HG02973 (cell line): Measurements from ENCODE around the gene ITPKB.
"Not testable (repeated sequence)": the region's sequence is repeated elsewhere in the genome, so short reads cannot be mapped to it uniquely, and the experiment has no call there.

Source experiments
- ATAC-seq: cut with Tn5 transposase; IDR thresholded peaks from one replicate; pipeline ENCODE4 v1.9.1; 2021; ENCODE audit warnings: moderate library complexity; ENCODE audit not compliant: unreplicated experiment

The ITPKB gene

GRCh38 chr1:226607268-226607660 lies 131.8 kb downstream of the ITPKB start:
- ATAC-seq, result no peak

GRCh38 chr1:226606311-226607267 lies 132.5 kb downstream of the ITPKB start:
- ATAC-seq, result no peak

DNA sequence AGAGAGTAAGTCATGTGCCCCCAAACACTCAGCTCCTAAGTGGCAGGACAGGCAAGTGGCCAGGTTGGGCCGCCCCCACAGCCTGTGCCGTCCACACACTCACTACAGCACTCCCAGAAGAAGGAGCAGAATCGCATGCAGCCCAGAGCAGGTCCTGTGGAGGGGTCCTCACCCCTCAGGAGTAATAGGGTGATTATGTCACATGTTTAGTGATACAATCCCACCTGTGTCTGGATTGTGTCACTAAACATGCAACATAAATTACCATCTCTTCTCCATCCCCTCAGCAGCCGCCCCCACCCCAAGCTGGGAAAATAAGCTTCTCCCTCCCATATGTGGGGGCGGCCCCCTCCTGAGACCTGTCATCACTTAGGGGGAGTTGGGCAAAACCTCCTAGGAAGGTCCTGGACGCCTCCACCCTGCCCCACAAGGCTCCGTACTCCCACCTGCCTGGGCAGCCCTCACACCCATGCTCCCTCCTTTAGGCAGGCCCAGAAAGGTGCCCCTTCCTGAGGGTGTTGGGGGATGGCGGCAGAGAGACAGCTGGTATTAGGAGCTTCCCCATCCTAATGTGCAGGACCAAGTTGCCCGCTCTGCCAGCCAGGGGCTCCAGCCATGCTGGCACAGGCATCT lies 133.6 kb downstream of the ITPKB start:
- no peak for ATAC-seq

- ATAC-seq, result no peak
Measured at GRCh38 chr1:226604560-226605317, 134.3 kb downstream of the ITPKB start.

DNA sequence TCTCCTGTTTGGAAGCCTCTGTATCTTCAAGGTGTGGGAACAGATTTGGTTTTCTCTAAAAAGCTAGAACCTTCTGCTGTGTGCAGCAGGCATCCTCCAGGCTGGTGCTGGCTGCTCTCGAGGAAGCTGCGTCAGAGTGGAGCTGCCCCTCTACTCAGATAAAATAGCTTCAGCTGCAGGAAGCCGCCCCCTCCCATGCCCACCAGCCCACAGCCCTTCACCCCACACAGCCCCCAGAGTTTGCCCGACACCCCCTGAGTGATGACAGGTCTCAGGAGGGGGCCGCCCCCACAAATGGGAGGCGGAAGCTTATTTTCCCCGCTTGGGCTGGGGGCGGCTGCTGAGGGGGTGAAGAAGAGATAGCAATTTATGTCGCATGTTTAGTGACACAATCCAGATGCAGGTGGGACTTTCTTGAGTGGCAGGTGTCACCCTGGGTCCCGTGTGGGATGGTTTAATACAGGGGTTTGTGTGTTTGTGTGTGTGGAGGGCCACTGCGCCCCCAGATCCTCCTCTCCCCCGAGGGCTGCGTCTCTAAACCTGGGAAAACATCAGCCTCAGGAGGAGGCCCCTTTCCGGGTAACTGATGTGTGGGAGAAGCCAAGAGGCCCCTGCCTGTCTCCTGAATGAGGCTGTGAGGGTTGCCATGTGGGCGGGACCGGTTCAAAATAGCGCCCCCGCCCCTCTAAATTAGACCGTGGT lies 135.1 kb downstream of the ITPKB start:
- no peak for ATAC-seq

DNA sequence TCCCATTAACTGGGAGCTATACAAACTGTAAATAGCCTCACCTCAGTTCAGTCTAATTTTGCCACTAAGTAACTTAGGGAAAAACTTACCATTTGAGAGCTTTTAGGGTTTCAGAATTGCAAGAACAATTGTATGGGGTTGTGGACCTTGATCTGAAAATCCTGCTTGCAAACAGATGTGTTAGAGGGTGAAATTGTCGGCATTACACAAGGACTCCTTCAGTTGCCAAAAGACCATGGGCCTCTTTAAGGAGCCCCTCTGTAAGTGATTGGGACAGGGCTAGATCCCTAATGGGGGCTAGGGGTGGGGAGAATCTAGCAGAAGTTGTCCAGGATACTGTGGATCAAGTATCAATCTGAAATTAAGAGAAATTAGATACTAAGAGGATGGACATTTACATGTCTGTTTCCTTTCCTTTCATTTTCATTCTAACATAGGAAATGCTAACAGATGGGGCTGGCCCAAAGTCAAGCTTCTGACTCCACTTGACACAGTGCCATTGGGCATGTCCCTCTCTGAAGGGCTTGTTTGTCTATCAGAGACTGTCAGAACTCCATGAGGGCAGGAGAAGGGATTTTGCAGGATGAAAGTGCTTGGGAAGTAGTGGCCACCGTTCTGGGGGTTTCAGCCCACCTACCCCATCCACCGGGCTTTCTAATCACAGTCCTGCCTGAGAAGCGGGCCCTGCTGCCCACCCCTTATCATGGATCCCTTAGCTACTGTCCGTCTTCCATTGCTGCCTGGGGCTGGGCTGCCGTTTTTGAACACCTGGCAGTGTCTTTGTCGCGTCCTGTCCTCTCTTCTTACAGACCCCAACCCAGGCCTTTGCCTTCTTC lies 135.8 kb downstream of the ITPKB start:
- ATAC-seq, result no peak

GRCh38 chr1:226602186-226603021 lies 136.7 kb downstream of the ITPKB start:
- ATAC-seq, result no peak

DNA sequence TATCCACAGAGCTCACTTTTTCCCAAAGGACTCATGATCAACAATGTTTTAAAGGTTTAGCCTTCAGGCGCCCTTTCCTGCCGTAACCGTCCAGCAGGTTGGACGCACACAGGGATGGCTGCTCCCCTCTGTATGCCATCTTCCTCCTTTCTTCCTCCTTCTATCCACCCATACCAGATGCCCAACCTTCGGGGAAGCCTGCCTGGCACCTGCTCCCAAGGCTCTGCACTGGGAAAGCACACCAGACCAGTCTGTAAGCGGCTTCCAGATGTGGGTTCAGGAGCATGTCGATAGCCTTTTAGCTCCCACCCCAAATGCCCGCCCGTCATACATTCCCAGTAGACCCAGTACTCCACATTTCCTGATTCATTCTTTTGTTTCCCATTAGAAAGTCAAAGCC lies 137.6 kb downstream of the ITPKB start:
- no peak for ATAC-seq

DNA sequence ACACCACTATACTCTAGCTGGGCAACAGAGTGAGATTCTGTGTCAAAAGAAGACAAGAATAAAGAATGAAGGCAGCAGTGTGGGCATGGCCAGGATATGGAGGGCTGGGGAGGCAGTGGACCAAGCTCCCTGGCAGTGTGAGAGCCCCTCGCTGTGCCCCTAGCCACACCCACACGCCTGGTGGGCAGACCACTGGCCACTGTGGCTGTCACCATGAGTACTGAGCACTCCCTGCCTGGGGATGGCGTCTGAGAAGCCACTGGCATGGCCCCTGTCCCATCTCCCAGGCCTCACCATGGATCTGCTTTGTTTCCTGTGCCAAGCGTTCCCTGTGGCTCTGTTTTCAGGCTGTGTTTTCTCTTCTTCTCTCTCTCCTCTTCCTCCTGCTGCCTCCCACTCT lies 138.8 kb downstream of the ITPKB start:
- no peak for ATAC-seq

GRCh38 chr1:226599636-226600238 lies 139.3 kb downstream of the ITPKB start:
- ATAC-seq, result no peak

DNA sequence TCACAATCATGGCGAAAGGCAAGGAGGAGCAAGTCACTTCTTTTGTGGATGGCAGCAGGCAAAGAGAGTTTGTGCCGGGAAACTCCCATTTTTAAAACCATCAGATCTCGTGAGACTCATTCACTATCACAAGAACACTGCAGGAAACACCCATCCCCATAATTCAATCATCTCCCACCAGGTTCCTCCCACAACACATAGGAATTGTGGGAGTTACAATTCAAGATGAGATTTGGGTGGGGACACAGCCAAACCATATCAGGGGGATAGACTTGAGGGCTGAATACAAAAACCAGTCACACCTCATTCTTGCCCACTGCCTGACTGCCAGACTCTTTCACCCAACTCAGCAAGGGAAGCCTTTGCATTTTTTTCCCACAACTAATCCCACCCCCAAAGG lies 140.1 kb downstream of the ITPKB start:
- not testable (repeated sequence) for ATAC-seq

DNA sequence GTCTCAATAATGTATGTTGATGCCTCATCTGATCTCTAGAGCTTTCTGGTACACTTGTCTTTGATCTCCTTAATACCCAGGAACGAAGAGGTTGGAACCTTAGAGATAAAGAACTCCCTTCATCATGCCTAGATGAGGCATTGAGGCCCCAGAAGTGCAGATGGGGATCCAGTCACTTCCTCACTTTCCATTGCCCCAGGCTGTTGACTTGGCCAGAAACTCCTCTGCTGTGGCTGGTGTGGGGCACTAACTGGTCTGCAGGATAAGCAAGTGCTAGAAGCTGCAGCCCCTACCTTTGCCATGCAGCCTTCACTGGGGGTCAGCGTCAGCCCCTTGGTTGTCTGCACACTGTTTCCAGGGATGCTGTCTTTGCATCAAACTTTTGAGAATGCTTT lies 140.6 kb downstream of the ITPKB start:
- ATAC-seq, result no peak

- no peak for ATAC-seq
Measured at GRCh38 chr1:226597616-226598454, 141.2 kb downstream of the ITPKB start.

- no peak for ATAC-seq
Measured at GRCh38 chr1:226596531-226597165, 142.4 kb downstream of the ITPKB start.

DNA sequence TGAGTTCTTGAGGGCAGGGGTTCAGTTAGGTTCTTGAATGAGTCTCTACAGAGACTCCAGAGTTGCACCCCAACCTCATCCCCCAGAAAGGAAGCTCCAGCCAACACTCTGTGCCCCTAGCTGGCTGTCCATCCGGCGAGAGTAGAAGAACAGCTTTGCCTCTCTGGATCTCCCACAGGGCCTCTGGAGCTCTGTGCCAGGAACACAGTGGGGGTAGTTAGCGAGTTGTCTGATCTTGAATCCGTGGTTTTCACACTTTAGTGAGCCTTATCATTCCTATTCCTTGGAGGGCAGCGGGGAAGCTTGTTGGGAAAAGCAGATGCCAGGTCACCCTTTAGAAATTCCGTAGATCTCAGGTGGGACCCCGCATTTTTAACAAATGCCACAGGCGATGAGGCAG lies 145.5 kb downstream of the ITPKB start:
- no peak for ATAC-seq

GRCh38 chr1:226590614-226591013 lies 148.5 kb downstream of the ITPKB start:
- ATAC-seq, result no peak

GRCh38 chr1:226589008-226589733 lies 149.9 kb downstream of the ITPKB start:
- no peak for ATAC-seq
